GM12864 (cell line): Measurements from ENCODE around the gene SMPD2.

ENCODE experiments used
- DNase-seq: peaks from one replicate; pipeline ENCODE4 v3.0.0-alpha.2; 2011; ENCODE audit warnings: low read depth
- H3K4me3 ChIP-seq: 2 replicates; pipeline ENCODE4 v1.5.1; 2011; ENCODE audit warnings: mild to moderate bottlenecking, low read depth, low read length, control low read depth
- CTCF ChIP-seq: IDR thresholded peaks from 2 replicates; pipeline ENCODE4 v1.5.1; 2011; ENCODE audit warnings: low read depth, mild to moderate bottlenecking, moderate library complexity, low read length, control low read depth, inconsistent platforms; ENCODE audit errors: missing control alignments

Gene SMPD2

GRCh38 chr6:109411034-109411433 is 29.5 kb upstream of the SMPD2 start:
- no peak overlapping the region for H3K4me3 ChIP-seq
- DNase-seq = no peak
- no peak for TF ChIP-seq CTCF

GRCh38 chr6:109417646-109418045 is 22.9 kb upstream of the SMPD2 start:
- no peak for TF ChIP-seq CTCF
- no peak overlapping the region for H3K4me3 ChIP-seq
- no peak for DNase-seq

GRCh38 chr6:109420751-109421150 is 19.8 kb upstream of the SMPD2 start:
- DNase-seq = no peak
- no peak overlapping the region for H3K4me3 ChIP-seq
- no peak for TF ChIP-seq CTCF

- DNase-seq = no peak
- H3K4me3 ChIP-seq = no peak overlapping the region
- TF ChIP-seq CTCF = no peak
Measured at GRCh38 chr6:109421184-109421583, 19.3 kb upstream of the SMPD2 start.

- DNase-seq = no peak
- H3K4me3 ChIP-seq = no peak overlapping the region
- no peak for TF ChIP-seq CTCF
Measured at GRCh38 chr6:109424946-109425345, 15.6 kb upstream of the SMPD2 start.

- DNase-seq = no peak
- TF ChIP-seq CTCF = no peak
- H3K4me3 ChIP-seq = no peak overlapping the region
Measured at GRCh38 chr6:109428889-109429477, 11.5 kb upstream of the SMPD2 start.

GRCh38 chr6:109429496-109429895 is 11.0 kb upstream of the SMPD2 start:
- H3K4me3 ChIP-seq = no peak overlapping the region
- DNase-seq = no peak
- no peak for TF ChIP-seq CTCF
